GM23248 (cell line): ENCODE results near the gene PTPRE. TPM values are rescaled to one million over a fixed set of nuclear protein-coding genes. Genes with fewer than 3 reads are reported as not detected.

Source experiments
- DNase-seq: peaks from one replicate; pipeline ENCODE4 v3.0.0-alpha.2; 2015
- H2AFZ ChIP-seq: fragments of 200-600 bp; sonication (generic); 2 replicates; pipeline ENCODE4 v1.6.1; 2016; ENCODE audit warnings: antibody characterized with exemption
- H3F3A ChIP-seq: fragments of 200-600 bp; sonication (generic); 2 replicates; pipeline ENCODE4 v1.6.1; 2016; ENCODE audit warnings: mild to moderate bottlenecking, antibody characterized with exemption, mixed run types; ENCODE audit not compliant: insufficient read depth
- H3K27ac ChIP-seq: fragments of 200-600 bp; sonication (generic); 2 replicates; pipeline ENCODE4 v1.5.1; 2016; ENCODE audit warnings: mild to moderate bottlenecking
- H3K27me3 ChIP-seq: fragments of 200-600 bp; sonication (generic); replicated peaks from 2 replicates; pipeline ENCODE4 v1.6.1; 2016; ENCODE audit warnings: mild to moderate bottlenecking; ENCODE audit not compliant: insufficient read depth
- H3K36me3 ChIP-seq: fragments of 200-600 bp; sonication (generic); 2 replicates; pipeline ENCODE4 v1.6.1; 2016; ENCODE audit warnings: low read depth, mild to moderate bottlenecking
- H3K4me1 ChIP-seq: fragments of 200-600 bp; sonication (generic); 2 replicates; pipeline ENCODE4 v1.6.1; 2016; ENCODE audit warnings: mild to moderate bottlenecking; ENCODE audit not compliant: insufficient read depth
- H3K4me2 ChIP-seq: fragments of 200-600 bp; sonication (generic); one replicate; pipeline ENCODE4 v1.6.1; 2016; ENCODE audit warnings: mild to moderate bottlenecking; ENCODE audit not compliant: unreplicated experiment
- H3K4me3 ChIP-seq: fragments of 200-600 bp; sonication (generic); 2 replicates; pipeline ENCODE4 v1.5.1; 2016; ENCODE audit warnings: mild to moderate bottlenecking
- H3K79me2 ChIP-seq: fragments of 200-600 bp; sonication (generic); 2 replicates; pipeline ENCODE4 v1.6.1; 2016; ENCODE audit warnings: mild to moderate bottlenecking; ENCODE audit not compliant: insufficient read depth
- H3K9ac ChIP-seq: fragments of 200-600 bp; sonication (generic); 2 replicates; pipeline ENCODE4 v1.6.1; 2016; ENCODE audit warnings: mild to moderate bottlenecking
- H3K9me2 ChIP-seq: fragments of 200-600 bp; sonication (generic); 2 replicates; pipeline ENCODE4 v1.6.1; 2016; ENCODE audit warnings: mixed run types, mild to moderate bottlenecking, moderate library complexity; ENCODE audit not compliant: insufficient read depth
- H3K9me3 ChIP-seq: fragments of 200-600 bp; sonication (generic); one replicate; pipeline ENCODE4 v1.6.1; 2017; ENCODE audit warnings: low read depth
- H4K20me1 ChIP-seq: fragments of 200-600 bp; sonication (generic); 2 replicates; pipeline ENCODE4 v1.6.0; 2016; ENCODE audit not compliant: insufficient read depth
- EZH2 ChIP-seq: fragments of 200-600 bp; sonication (generic); IDR thresholded peaks from 2 replicates; pipeline ENCODE4 v1.6.1; 2018; ENCODE audit warnings: antibody characterized with exemption, mild to moderate bottlenecking; ENCODE audit not compliant: insufficient read depth, poor library complexity, severe bottlenecking
- EZH2phosphoT487 ChIP-seq: fragments of 200-600 bp; sonication (generic); IDR thresholded peaks from 2 replicates; pipeline ENCODE4 v1.6.1; 2018; ENCODE audit warnings: antibody characterized with exemption, moderate library complexity, mild to moderate bottlenecking, low read depth; ENCODE audit not compliant: insufficient read depth
- WGBS, 2 experiments: methylation state at CpG; one replicate each; pipeline ENCODE4 v1.1.6; 2015 to 2017; ENCODE audit warnings: low lambda C conversion rate in 2 of 2, low coverage in 1 of 2; ENCODE audit errors: missing lambda C conversion rate in 2 of 2; 5-methylcytosine and 5-hydroxymethylcytosine counted together
- in situ Hi-C: fragments of 300-500 bp; cut with MboI; formaldehyde crosslinking; loops from 2 replicates; pipeline ENCODE4 v1.15.0; 2020
- polyA plus RNA-seq: library from polyadenylated mRNA; unstranded; fragments of >200 nt; fragmentation: Nextera tagmentation; extraction: Ambion mirVana; gene quantifications from 2 replicates; pipeline ENCODE4 v1.2.1, GENCODE V29; 2016
- total RNA-seq: library from RNA; depleted of rRNA; stranded (reverse); fragments of >200 nt; shearing (Covaris generic); gene quantifications from 2 replicates; pipeline ENCODE4 v1.2.3, GENCODE V29; 2014

PTPRE gene
- total and polyA plus RNA-seq, 2 experiments from 2014 or later, result 2.7 to 4.7 TPM

- no peak for DNase-seq
- in situ Hi-C loops, result no loop called here
- no peaks in the 10 kb centered on the region for H4K20me1 ChIP-seq
- H3K27me3 ChIP-seq, result no peaks in the 10 kb centered on the region
- H3K27ac ChIP-seq, result no peak overlapping the region
- H3K4me2 ChIP-seq, result no peak overlapping the region
- WGBS, 2 experiments, result 84 to 92% methylated on average over 17 to 19 of the region's 19 CpGs
- no peaks in the 10 kb centered on the region for H3K36me3 ChIP-seq
- no peaks in the 10 kb centered on the region for H3K9me2 ChIP-seq
- H3K4me3 ChIP-seq, result no peak overlapping the region
- TF ChIP-seq EZH2, result no peak
- no peak for TF ChIP-seq EZH2phosphoT487
- H3K9ac ChIP-seq, result no peak overlapping the region
- peaks cover 14% of the 10 kb centered on the region for H3K4me1 ChIP-seq
- no peaks in the 10 kb centered on the region for H3K9me3 ChIP-seq
- H3K79me2 ChIP-seq, result no peaks in the 10 kb centered on the region
- H2AFZ ChIP-seq, result no peak overlapping the region
- H3F3A ChIP-seq, result 0 out of 2 replicates have a peak, but pooled peaks cover 6% of the 10 kb centered on the region
Observed at GRCh38 chr10:128062881-128063563, 156.1 kb downstream of the PTPRE start.

DNA sequence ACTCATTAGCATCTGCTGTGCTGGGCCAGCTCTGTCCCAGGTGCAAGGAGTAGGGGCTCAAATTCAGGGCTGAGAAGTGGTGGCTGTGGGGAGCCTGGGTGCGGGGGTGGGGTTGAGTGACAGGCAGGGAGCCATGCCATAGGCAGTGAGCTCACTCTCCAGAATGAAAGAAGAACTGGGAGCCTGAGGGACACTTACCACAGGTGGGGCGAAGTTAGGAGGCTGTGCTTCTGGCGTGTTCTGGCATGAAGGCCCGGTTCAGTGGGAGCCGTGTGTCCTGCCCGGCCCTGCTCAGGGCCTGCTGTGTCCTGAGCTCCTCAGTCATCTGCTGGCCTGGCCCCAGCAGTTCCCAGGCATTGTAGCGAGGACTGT lies 156.8 kb downstream of the PTPRE start:
- Histone ChIP-seq H3K9me3 (no peaks in the 10 kb centered on the region), H2AFZ (no peak overlapping the region), H3K36me3 (no peaks in the 10 kb centered on the region), H3K4me1 (peaks cover 14% of the 10 kb centered on the region), H3K79me2 (no peaks in the 10 kb centered on the region), H3K4me3 (no peak overlapping the region), H3F3A (0 out of 2 replicates have a peak, but pooled peaks cover 6% of the 10 kb centered on the region), H3K27ac (no peak overlapping the region), H3K27me3 (no peaks in the 10 kb centered on the region), H4K20me1 (no peaks in the 10 kb centered on the region), H3K9me2 (no peaks in the 10 kb centered on the region), H3K9ac (no peak overlapping the region), H3K4me2 (no peak overlapping the region)
- in situ Hi-C loops, result no loop called here
- DNase-seq, result no peak
- no peak for TF ChIP-seq EZH2phosphoT487
- no peak for TF ChIP-seq EZH2
- 94 to 96% methylated on average over 7 of the region's 7 CpGs for WGBS, 2 experiments

DNA sequence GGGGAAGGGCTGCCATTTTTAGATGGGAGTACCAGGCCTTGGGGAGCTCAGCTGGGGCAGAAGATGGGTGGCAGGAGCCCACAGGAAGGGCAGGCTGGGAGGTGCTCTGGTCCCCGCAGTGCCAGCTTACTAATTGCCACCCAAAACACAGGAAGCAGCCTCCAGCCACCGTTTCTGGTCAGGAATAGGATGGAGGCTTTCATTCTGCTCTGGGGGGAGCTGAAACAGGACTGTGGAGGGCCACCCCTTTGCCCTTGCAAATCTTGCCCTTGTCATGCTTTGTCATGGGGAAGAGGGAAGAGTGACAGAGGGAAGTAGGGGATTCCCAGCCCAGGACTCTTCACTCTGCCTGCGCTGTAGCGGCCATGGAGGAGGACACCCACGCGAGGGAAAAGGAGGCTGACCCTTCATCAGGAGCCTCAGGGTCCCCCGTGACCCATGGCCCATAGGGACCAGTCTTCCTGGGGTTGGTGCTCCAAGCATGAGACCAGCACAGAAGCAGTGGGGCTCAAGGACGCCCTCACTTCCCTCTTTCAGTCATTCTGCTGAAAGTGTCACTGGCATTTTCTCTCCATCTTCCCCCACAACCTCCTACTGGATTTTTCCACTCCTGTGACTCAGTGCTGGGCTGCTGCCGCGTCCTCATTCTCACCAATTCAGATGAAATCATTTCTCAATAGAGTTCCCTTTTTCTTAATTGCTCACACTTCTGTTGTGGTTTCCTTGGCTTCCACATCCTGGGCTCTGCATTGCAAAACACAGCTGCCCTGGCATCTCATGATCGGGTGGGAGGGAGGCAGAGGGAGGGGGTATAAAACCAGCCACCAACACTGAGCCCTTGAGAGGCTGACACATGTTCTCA lies 157.4 kb downstream of the PTPRE start:
- H3K9ac ChIP-seq, result peak overlapping the region; percentile 49
- DNase-seq, result peak; percentile 94

DNA sequence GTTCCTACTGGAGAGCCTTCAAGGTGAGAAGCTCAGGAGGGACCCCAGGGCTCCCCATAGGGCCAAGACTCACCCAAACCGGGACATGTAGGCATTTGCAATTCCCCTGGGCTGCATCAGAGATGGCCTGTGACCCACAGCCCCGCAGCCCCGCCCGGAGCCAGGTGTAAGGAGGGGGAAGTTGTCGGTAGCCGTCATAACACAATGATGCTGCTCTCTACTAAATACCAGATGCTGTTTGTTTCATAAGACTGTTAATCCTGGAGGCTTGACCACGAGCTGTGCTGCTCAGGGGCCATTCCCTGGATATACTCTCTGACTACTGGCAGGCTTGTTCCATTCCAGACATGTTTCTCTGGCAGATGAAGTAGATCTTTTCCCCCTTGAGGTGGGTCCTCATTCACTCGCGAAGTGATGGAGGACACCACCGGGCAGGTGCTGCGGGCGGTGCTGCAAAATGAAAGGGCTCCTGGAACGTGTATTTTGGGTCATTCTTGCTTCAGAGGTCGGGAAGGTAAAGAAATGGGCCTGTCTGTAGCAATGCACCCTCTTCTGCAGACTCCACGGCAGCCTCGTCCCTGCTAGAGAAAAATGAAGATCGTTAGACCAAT lies 158.2 kb downstream of the PTPRE start:
- H4K20me1 ChIP-seq, result no peaks in the 10 kb centered on the region
- H2AFZ ChIP-seq, result no peak overlapping the region
- no peak overlapping the region for H3K4me3 ChIP-seq
- no peaks in the 10 kb centered on the region for H3K79me2 ChIP-seq
- peak overlapping the region; percentile 50 for H3K4me2 ChIP-seq
- H3K9me2 ChIP-seq, result no peaks in the 10 kb centered on the region
- H3F3A ChIP-seq, result 0 out of 2 replicates have a peak, but pooled peaks cover 6% of the 10 kb centered on the region
- in situ Hi-C loops, result no loop called here
- H3K4me1 ChIP-seq, result peaks cover 14% of the 10 kb centered on the region
- no peaks in the 10 kb centered on the region for H3K9me3 ChIP-seq
- H3K36me3 ChIP-seq, result no peaks in the 10 kb centered on the region
- peak overlapping the region; percentile 72 for H3K27ac ChIP-seq
- TF ChIP-seq EZH2phosphoT487 (no peak), EZH2 (no peak)
- WGBS, 2 experiments, result 50 to 53% methylated on average over 17 of the region's 17 CpGs
- H3K9ac ChIP-seq, result peak overlapping the region; percentile 49
- H3K27me3 ChIP-seq, result no peaks in the 10 kb centered on the region
- peak; percentile 65 for DNase-seq

More for the DNA sequence above, 157.4 kb downstream of the PTPRE start:
- Histone ChIP-seq H3K36me3 (no peaks in the 10 kb centered on the region), H3K4me1 (peaks cover 14% of the 10 kb centered on the region), H3K9me2 (no peaks in the 10 kb centered on the region), H3K4me2 (peak overlapping the region; percentile 50), H3K79me2 (no peaks in the 10 kb centered on the region), H3K9me3 (no peaks in the 10 kb centered on the region), H3K4me3 (peak overlapping the region; percentile 8; the same call in 1 of the 2 replicates), H3F3A (0 out of 2 replicates have a peak, but pooled peaks cover 6% of the 10 kb centered on the region), H3K27ac (peak overlapping the region; percentile 72), H3K27me3 (no peaks in the 10 kb centered on the region), H2AFZ (peak overlapping the region; percentile 3; the same call in 1 of the 2 replicates), H4K20me1 (no peaks in the 10 kb centered on the region)
- WGBS, 2 experiments, result 54 to 61% methylated on average over 9 to 11 of the region's 11 CpGs
- in situ Hi-C loops, result no loop called here
- no peak for TF ChIP-seq EZH2
- TF ChIP-seq EZH2phosphoT487, result no peak
